GM21737 (cell line): ENCODE data around the gene USP22.

ENCODE experiments used
- ATAC-seq: cut with Tn5 transposase; IDR thresholded peaks from one replicate; pipeline ENCODE4 v1.9.1; 2021; ENCODE audit warnings: mild to moderate bottlenecking, moderate library complexity; ENCODE audit not compliant: unreplicated experiment

The USP22 gene

GRCh38 chr17:21002309-21003006 is 40.4 kb downstream of the USP22 start:
- ATAC-seq: no peak

GRCh38 chr17:21001813-21002221 is 41.0 kb downstream of the USP22 start:
- no peak for ATAC-seq

- no peak for ATAC-seq
Observed at GRCh38 chr17:21001111-21001812, 41.5 kb downstream of the USP22 start.

GRCh38 chr17:20999841-21000532 is 42.8 kb downstream of the USP22 start:
- no peak for ATAC-seq

GRCh38 chr17:20999044-20999573 is 43.7 kb downstream of the USP22 start:
- ATAC-seq: no peak

GRCh38 chr17:20998571-20999043 is 44.2 kb downstream of the USP22 start:
- ATAC-seq: no peak

- ATAC-seq: no peak
Observed at GRCh38 chr17:20997711-20998570, 44.9 kb downstream of the USP22 start.

GRCh38 chr17:20996724-20997615 is 45.8 kb downstream of the USP22 start:
- ATAC-seq: no peak

- ATAC-seq: no peak
Observed at GRCh38 chr17:20995873-20996723, 46.7 kb downstream of the USP22 start.

GRCh38 chr17:20995164-20995872 is 47.5 kb downstream of the USP22 start:
- no peak for ATAC-seq

- no peak for ATAC-seq
Observed at GRCh38 chr17:20994779-20995149, 48.0 kb downstream of the USP22 start.

- ATAC-seq: no peak
Observed at GRCh38 chr17:20993863-20994778, 48.7 kb downstream of the USP22 start.

- no peak for ATAC-seq
Observed at GRCh38 chr17:20992987-20993862, 49.6 kb downstream of the USP22 start.

GRCh38 chr17:20992416-20992815 is 50.4 kb downstream of the USP22 start:
- ATAC-seq: no peak

- no peak for ATAC-seq
Observed at GRCh38 chr17:20991276-20992037, 51.4 kb downstream of the USP22 start.
